ENCODE results near the gene RASD2.

The RASD2 gene

GRCh38 chr22:35558719-35559118 is 18.1 kb downstream of the RASD2 start:
- no peaks in the 10 kb centered on the region for H3K9me3 ChIP-seq (ENCODE audit: control insufficient read depth, low read length)
- H3K27me3 ChIP-seq (ENCODE audit: control insufficient read depth, insufficient read depth, low read length): peaks cover 7% of the 10 kb centered on the region
- H3K9ac ChIP-seq (ENCODE audit: low read length): no peak overlapping the region
- no peaks in the 10 kb centered on the region for H3K36me3 ChIP-seq (ENCODE audit: control insufficient read depth, insufficient read depth, low read length)
- H3K4me3 ChIP-seq (ENCODE audit: low read length): no peak overlapping the region
- H3K4me1 ChIP-seq (ENCODE audit: control insufficient read depth, insufficient read depth, low read length): no peaks in the 10 kb centered on the region

GRCh38 chr22:35559354-35560005 is 18.8 kb downstream of the RASD2 start:
- no peaks in the 10 kb centered on the region for H3K4me1 ChIP-seq (ENCODE audit: control insufficient read depth, insufficient read depth, low read length)
- H3K9ac ChIP-seq (ENCODE audit: low read length): no peak overlapping the region
- H3K36me3 ChIP-seq (ENCODE audit: control insufficient read depth, insufficient read depth, low read length): no peaks in the 10 kb centered on the region
- H3K9me3 ChIP-seq (ENCODE audit: control insufficient read depth, low read length): no peaks in the 10 kb centered on the region
- no peak overlapping the region for H3K4me3 ChIP-seq (ENCODE audit: low read length)
- H3K27me3 ChIP-seq (ENCODE audit: control insufficient read depth, insufficient read depth, low read length): peaks cover 7% of the 10 kb centered on the region

- no peaks in the 10 kb centered on the region for H3K36me3 ChIP-seq (ENCODE audit: control insufficient read depth, insufficient read depth, low read length)
- H3K27me3 ChIP-seq (ENCODE audit: control insufficient read depth, insufficient read depth, low read length): peaks cover 7% of the 10 kb centered on the region
- no peaks in the 10 kb centered on the region for H3K4me1 ChIP-seq (ENCODE audit: control insufficient read depth, insufficient read depth, low read length)
- H3K9me3 ChIP-seq (ENCODE audit: control insufficient read depth, low read length): no peaks in the 10 kb centered on the region
- no peak overlapping the region for H3K4me3 ChIP-seq (ENCODE audit: low read length)
- H3K9ac ChIP-seq (ENCODE audit: low read length): no peak overlapping the region
Observed at GRCh38 chr22:35560366-35560765, 19.7 kb downstream of the RASD2 start.

DNA sequence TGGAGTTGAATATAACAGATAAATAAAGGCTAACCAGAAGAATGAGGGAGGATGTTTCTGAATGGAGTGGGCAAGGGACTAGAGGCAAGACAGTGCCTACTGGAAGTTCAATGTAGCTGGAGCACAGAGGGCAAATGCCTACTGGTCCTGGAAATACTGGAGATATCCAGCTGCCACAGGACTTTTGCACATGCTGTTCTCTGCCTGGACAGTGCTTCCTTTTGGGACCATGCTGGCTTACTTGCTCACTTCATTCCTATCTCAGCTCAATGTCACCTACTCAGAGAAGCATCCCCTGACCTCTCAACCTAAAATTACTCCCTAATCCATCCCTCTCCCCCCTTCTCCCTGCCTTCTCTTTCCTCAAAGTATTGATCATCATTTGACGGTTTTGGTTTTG is 20.2 kb downstream of the RASD2 start:
- Histone ChIP-seq H3K9ac (ENCODE audit: low read length) (no peak overlapping the region), H3K4me1 (ENCODE audit: control insufficient read depth, insufficient read depth, low read length) (no peaks in the 10 kb centered on the region), H3K27me3 (ENCODE audit: control insufficient read depth, insufficient read depth, low read length) (peaks cover 7% of the 10 kb centered on the region), H3K9me3 (ENCODE audit: control insufficient read depth, low read length) (no peaks in the 10 kb centered on the region), H3K36me3 (ENCODE audit: control insufficient read depth, insufficient read depth, low read length) (no peaks in the 10 kb centered on the region), H3K4me3 (ENCODE audit: low read length) (no peak overlapping the region)

DNA sequence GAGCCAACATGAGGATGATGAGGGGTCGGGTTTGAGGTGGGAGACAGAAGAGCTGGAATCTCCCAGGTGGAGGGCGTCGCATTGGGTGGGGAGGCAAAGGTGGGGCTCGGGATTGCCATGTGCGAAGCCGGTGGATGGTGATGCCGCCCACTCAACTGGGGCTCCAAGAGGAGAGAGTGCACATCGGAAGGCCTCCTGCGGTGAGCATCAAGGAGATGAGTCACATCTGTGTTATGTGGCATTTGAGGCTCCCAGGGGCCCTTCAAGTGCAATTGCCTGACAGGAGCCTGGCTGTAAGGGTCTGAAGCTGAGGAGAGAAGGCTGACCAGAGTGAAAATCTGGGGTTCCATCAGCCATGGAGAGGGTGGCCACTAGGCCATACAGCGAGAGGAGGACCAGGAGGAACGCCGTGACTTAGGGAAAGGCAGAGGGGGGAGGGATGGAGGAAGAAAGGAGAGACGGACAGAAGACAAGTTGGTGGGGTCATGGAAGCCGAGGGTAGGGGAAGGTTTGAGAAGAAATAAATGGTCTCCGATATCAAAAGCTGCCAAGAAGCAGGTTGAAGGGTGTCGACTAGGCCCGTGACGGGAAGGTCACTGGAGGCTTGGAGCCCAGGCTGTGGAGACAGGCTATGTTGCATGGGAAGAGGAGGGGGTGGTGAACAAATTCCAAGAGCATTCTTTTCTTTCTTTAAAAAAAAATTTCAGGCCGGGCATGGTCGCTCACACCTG is 21.3 kb downstream of the RASD2 start:
- H3K9me3 ChIP-seq (ENCODE audit: control insufficient read depth, low read length): no peaks in the 10 kb centered on the region
- no peaks in the 10 kb centered on the region for H3K36me3 ChIP-seq (ENCODE audit: control insufficient read depth, insufficient read depth, low read length)
- H3K9ac ChIP-seq (ENCODE audit: low read length): no peak overlapping the region
- H3K27me3 ChIP-seq (ENCODE audit: control insufficient read depth, insufficient read depth, low read length): peaks cover 7% of the 10 kb centered on the region
- no peak overlapping the region for H3K4me3 ChIP-seq (ENCODE audit: low read length)
- H3K4me1 ChIP-seq (ENCODE audit: control insufficient read depth, insufficient read depth, low read length): no peaks in the 10 kb centered on the region

DNA sequence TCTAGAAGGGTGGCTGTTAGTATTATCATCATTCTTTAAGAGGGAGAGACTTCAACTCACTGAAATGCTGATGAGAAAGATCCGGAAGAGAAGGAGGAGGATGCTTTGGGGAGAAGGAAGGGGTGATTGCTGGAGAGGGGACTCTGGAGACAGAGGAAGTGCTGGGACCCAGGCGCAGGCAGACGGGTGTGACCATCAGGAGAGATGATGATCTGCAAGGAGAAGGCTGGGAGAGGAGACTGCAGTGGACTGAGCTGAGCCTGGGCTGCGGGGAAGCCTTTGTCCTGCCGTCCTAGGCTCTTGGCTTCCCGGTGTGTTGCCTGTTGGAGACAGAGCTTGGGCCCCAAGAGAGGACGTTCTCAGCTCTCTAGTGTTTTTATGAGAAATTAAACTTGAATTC is 22.6 kb downstream of the RASD2 start:
- Histone ChIP-seq H3K4me1 (ENCODE audit: control insufficient read depth, insufficient read depth, low read length) (peaks cover 1% of the 10 kb centered on the region), H3K9me3 (ENCODE audit: control insufficient read depth, low read length) (no peaks in the 10 kb centered on the region), H3K9ac (ENCODE audit: low read length) (no peak overlapping the region), H3K27me3 (ENCODE audit: control insufficient read depth, insufficient read depth, low read length) (peaks cover 7% of the 10 kb centered on the region), H3K36me3 (ENCODE audit: control insufficient read depth, insufficient read depth, low read length) (no peaks in the 10 kb centered on the region), H3K4me3 (ENCODE audit: low read length) (no peak overlapping the region)

- Histone ChIP-seq H3K4me1 (ENCODE audit: control insufficient read depth, insufficient read depth, low read length) (peaks cover 7% of the 10 kb centered on the region), H3K36me3 (ENCODE audit: control insufficient read depth, insufficient read depth, low read length) (no peaks in the 10 kb centered on the region), H3K9ac (ENCODE audit: low read length) (no peak overlapping the region), H3K9me3 (ENCODE audit: control insufficient read depth, low read length) (no peaks in the 10 kb centered on the region), H3K4me3 (ENCODE audit: low read length) (no peak overlapping the region), H3K27me3 (ENCODE audit: control insufficient read depth, insufficient read depth, low read length) (peaks cover 9% of the 10 kb centered on the region)
Observed at GRCh38 chr22:35564975-35565867, 24.6 kb downstream of the RASD2 start.

DNA sequence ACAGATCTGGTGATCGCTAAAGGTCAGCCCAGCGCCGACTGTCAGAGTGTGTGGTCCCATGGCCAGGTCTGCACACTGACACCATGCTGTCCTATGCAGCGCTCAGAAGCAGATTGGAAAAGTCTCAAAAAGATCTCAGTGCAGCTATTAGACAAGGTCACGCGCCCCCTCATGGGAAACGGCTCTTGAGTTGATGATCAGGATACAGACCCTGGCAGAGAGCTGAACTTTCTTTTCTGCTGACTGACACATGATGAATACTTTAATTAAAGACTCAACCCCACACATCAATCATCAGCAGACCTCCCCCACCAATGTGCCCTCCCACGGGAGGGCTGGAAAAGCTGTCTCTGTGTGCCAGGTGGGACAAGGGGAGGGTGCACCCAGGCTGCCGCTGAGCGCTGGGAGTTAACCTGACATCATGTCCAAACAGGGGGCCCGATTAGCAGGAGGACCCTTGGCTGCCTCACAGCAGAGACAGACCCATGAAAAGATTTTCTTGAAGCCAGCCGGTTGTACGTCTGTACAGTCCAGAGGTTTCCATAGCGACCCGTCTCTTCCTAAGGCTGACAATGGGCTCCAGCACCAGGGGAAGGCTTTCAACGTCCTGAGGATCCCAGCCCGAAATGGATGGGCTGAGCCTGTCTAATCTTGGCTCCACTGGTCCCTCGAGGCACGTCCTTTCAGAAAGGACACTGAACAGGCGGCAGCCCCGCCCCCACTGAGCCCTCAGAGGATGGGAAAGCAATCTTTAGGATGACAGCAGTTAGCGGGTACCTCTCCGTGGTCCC is 26.9 kb downstream of the RASD2 start:
- Histone ChIP-seq H3K27me3 (ENCODE audit: control insufficient read depth, insufficient read depth, low read length) (peaks cover 6% of the 10 kb centered on the region), H3K36me3 (ENCODE audit: control insufficient read depth, insufficient read depth, low read length) (no peaks in the 10 kb centered on the region), H3K4me1 (ENCODE audit: control insufficient read depth, insufficient read depth, low read length) (peaks cover 7% of the 10 kb centered on the region), H3K4me3 (ENCODE audit: low read length) (no peak overlapping the region), H3K9ac (ENCODE audit: low read length) (no peak overlapping the region), H3K9me3 (ENCODE audit: control insufficient read depth, low read length) (no peaks in the 10 kb centered on the region)

DNA sequence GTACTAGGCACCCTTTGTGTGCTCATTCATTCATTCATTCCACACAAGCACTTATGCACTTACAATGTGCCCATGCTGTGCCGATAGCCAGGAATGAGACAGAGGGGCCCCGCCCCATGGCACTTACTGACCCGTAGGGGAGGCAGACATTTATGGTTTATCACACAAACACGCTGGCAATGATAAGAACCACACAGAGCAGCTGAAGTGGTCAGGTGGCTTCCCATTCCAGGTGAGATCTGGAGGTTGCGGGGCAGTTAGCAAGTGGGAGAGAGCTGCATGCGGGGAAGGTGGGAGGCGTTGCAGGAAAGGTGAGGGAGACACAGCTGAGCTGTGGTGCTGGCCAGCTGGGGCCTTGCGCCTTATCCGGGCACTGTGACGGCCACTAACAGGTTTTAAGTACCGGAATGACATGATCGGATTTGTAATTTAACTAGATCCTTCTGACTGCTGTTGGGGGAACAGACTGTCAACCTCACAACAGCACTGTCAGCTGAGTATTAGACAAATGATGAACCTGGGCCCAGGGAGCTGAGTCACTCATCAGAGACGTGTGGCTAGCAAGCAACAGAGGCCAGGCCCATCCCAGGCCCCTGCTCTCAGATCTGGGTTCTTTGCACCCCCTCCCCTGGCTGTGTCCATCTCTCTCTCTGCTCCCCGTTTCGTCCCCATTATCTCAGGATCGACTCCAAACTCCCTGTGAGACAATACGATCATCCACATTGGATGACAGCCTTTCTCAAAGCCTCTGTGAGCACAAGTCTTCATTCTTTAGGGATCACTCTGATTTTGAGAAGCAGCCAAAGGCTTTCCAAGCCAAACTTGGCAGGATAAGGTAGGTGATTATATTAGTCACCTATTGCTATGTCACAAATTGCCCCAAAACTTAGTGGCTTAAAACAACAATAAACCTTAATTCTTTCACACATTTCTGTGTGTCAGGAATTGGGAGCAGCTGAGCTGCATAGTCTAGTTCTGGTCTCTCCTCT is 28.4 kb downstream of the RASD2 start:
- Histone ChIP-seq H3K9ac (ENCODE audit: low read length) (no peak overlapping the region), H3K4me1 (ENCODE audit: control insufficient read depth, insufficient read depth, low read length) (peaks cover 7% of the 10 kb centered on the region), H3K36me3 (ENCODE audit: control insufficient read depth, insufficient read depth, low read length) (no peaks in the 10 kb centered on the region), H3K27me3 (ENCODE audit: control insufficient read depth, insufficient read depth, low read length) (peaks cover 6% of the 10 kb centered on the region), H3K9me3 (ENCODE audit: control insufficient read depth, low read length) (no peaks in the 10 kb centered on the region), H3K4me3 (ENCODE audit: low read length) (no peak overlapping the region)

GRCh38 chr22:35569916-35570315 is 29.3 kb downstream of the RASD2 start:
- H3K9me3 ChIP-seq (ENCODE audit: control insufficient read depth, low read length): no peaks in the 10 kb centered on the region
- no peaks in the 10 kb centered on the region for H3K36me3 ChIP-seq (ENCODE audit: control insufficient read depth, insufficient read depth, low read length)

More at GRCh38 chr22:35569916-35570315, 29.3 kb downstream of the RASD2 start:
- Histone ChIP-seq H3K4me3 (ENCODE audit: low read length) (no peak overlapping the region), H3K4me1 (ENCODE audit: control insufficient read depth, insufficient read depth, low read length) (peaks cover 7% of the 10 kb centered on the region), H3K27me3 (ENCODE audit: control insufficient read depth, insufficient read depth, low read length) (peaks cover 6% of the 10 kb centered on the region), H3K9ac (ENCODE audit: low read length) (no peak overlapping the region)

All from mucosa of stomach (tissue), 1 donor.